ENCODE results near the gene PHF1. TPM values are rescaled to one million over a fixed set of nuclear protein-coding genes. Genes with fewer than 3 reads are reported as not detected.
"Not testable (repeated sequence)": the region's sequence is repeated elsewhere in the genome, so short reads cannot be mapped to it uniquely, and the experiment has no call there.

Gene PHF1
- total and polyA plus RNA-seq, 2 of the 4 experiments (the other 2 are of a cell fraction): 9.0 to 47.2 TPM

- peak; percentile 72 for DNase-seq
- CTCF ChIA-PET: interaction anchor here (0.7 to 0.8 kb wide), 2 partner anchors 40 to 418 kb away, joined by 3 read pairs; no protein-coding TSS in a partner anchor
- H3K4me3 ChIP-seq (ENCODE audit: insufficient read depth, low read depth, low read length); H3K27ac ChIP-seq (ENCODE audit: insufficient read depth, low read length); BruUV-seq (replicated peaks); H3K9me1 ChIP-seq (ENCODE audit: insufficient read depth, low read length); H3K36me3 ChIP-seq (ENCODE audit: control insufficient read depth, insufficient read depth, low read length); H2AFZ ChIP-seq (replicated peaks; ENCODE audit: low read length, poor library complexity); H3K23ac ChIP-seq (ENCODE audit: low read depth, low read length); H3K4ac ChIP-seq (ENCODE audit: low read depth, low read length); intact Hi-C loops (cut with micrococcal nuclease); H3K9ac ChIP-seq (ENCODE audit: low read depth, low read length); H3K9me3 ChIP-seq (ENCODE audit: control insufficient read depth, insufficient read depth, low read length); H2BK15ac ChIP-seq (ENCODE audit: low read depth, low read length); H4K91ac ChIP-seq (ENCODE audit: insufficient read depth, low read depth, low read length); H2BK20ac ChIP-seq (ENCODE audit: low read depth, low read length); H2BK120ac ChIP-seq (ENCODE audit: low read depth, low read length); dilution Hi-C loops (cut with HindIII; ENCODE audit: low sequenced_read_pairs, unreplicated experiment); in situ Hi-C loops (cut with MboI; ENCODE audit: low sequenced_read_pairs); H4K20me1 ChIP-seq (ENCODE audit: insufficient read depth, low read length); H2AK9ac ChIP-seq (replicated peaks; ENCODE audit: low read depth, low read length, poor library complexity); H3K4me1 ChIP-seq (ENCODE audit: control insufficient read depth, insufficient read depth, low read length); H3K56ac ChIP-seq (ENCODE audit: extremely low read depth, insufficient read depth, low read length); H2BK5ac ChIP-seq (ENCODE audit: low read depth, low read length, poor library complexity, severe bottlenecking); H2AK5ac ChIP-seq (ENCODE audit: low read depth, low read length); H3K18ac ChIP-seq (ENCODE audit: low read depth, low read length); H3K79me1 ChIP-seq (ENCODE audit: low read depth in 1 of 2, low read length in 2 of 2); H4K5ac ChIP-seq (ENCODE audit: low read depth, low read length); H3K14ac ChIP-seq (replicated peaks; ENCODE audit: low read depth, low read length); H3K4me2 ChIP-seq (ENCODE audit: low read depth, low read length): not testable (repeated sequence)
- Histone ChIP-seq H3K27me3 (ENCODE audit: control insufficient read depth, insufficient read depth, low read length) (peaks cover 14% of the 10 kb centered on the region), H4K8ac (ENCODE audit: low read depth in 2 of 2, low read length in 2 of 2) (0 out of 4 replicates have a peak overlapping the region, but pooled peaks of 1 of the 2 experiments have one; percentile 64)
- peak; percentile 52; the same call in 1 of the 2 replicates for TF ChIP-seq BHLHE40 (IDR thresholded peaks at IDR 0.05; ENCODE audit: low read depth, low read length)
- POLR2A ChIA-PET (ENCODE audit: unreplicated experiment): interaction anchor here (0.7 kb wide), 1 partner anchor 56 kb away, joined by 4 read pairs; no protein-coding TSS in a partner anchor
- ATAC-seq (ENCODE audit: low read depth): peak; percentile 99
- 42% methylated on average over 2 of the region's 8 CpGs; no CpG with 5 or more reads in 1 of the 2 experiments for whole genome bisulfite sequencing, 2 experiments (ENCODE audit: extremely low coverage in 2 of 2, insufficient read length in 1 of 2)
These were observed 46.2 kb upstream of the PHF1 start for GRCh38 chr6:33364475-33365205.

DNA sequence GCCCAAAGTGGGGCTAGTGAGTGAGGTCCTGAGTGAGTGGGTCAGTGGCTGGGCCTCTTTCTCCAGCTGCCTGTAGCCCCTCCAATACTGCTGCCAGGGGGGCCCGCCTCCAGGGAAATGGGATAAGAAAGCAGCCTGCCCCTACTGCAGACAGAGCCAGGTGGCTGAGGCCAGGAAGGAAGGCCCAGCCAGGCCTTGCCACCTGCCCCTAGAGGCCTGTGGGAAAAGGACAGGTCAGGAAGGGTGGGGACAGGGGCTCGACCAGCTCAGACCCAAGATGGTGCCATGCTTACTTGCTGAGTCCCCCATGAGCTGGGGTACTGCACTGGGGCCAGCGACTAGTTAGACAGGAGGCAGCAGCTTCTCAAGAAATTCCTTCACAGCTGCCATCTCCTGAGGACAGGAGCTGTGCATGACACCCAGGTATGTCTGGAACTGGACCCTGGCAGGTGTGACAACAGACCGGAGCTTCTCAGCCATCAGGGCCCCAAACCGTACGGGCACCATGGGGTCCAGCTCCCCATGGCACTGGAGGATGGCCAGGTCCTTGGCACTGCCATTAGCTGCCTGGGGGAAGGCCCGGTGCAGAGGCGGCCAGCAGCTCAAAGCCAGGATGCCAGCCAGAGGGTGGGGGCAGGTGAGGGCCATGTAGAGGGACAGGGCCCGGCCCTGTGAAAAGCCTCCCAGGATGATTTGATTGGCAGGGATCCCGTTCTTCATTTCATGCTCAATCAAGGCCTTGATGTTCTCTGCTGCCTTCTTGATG, 45.4 kb upstream of the PHF1 start:
- ATAC-seq (ENCODE audit: low read depth); H3K9ac ChIP-seq (ENCODE audit: low read depth, low read length); H2AK9ac ChIP-seq (replicated peaks; ENCODE audit: low read depth, low read length, poor library complexity); H2BK120ac ChIP-seq (ENCODE audit: low read depth, low read length); H2BK15ac ChIP-seq (ENCODE audit: low read depth, low read length); H3K4me1 ChIP-seq (ENCODE audit: control insufficient read depth, insufficient read depth, low read length); H4K20me1 ChIP-seq (ENCODE audit: insufficient read depth, low read length); H2AK5ac ChIP-seq (ENCODE audit: low read depth, low read length); intact Hi-C loops (cut with micrococcal nuclease); H4K5ac ChIP-seq (ENCODE audit: low read depth, low read length); BruUV-seq (replicated peaks); H3K9me1 ChIP-seq (ENCODE audit: insufficient read depth, low read length); H3K9me3 ChIP-seq (ENCODE audit: control insufficient read depth, insufficient read depth, low read length); H3K23ac ChIP-seq (ENCODE audit: low read depth, low read length); H3K27ac ChIP-seq (ENCODE audit: insufficient read depth, low read length); H3K18ac ChIP-seq (ENCODE audit: low read depth, low read length); H2BK20ac ChIP-seq (ENCODE audit: low read depth, low read length); DNase-seq; H2BK5ac ChIP-seq (ENCODE audit: low read depth, low read length, poor library complexity, severe bottlenecking); dilution Hi-C loops (cut with HindIII; ENCODE audit: low sequenced_read_pairs, unreplicated experiment); H3K36me3 ChIP-seq (ENCODE audit: control insufficient read depth, insufficient read depth, low read length); POLR2A ChIA-PET (ENCODE audit: unreplicated experiment); H3K27me3 ChIP-seq (ENCODE audit: control insufficient read depth, insufficient read depth, low read length); H3K56ac ChIP-seq (ENCODE audit: extremely low read depth, insufficient read depth, low read length); H3K79me1 ChIP-seq (ENCODE audit: low read depth in 1 of 2, low read length in 2 of 2); H3K4me3 ChIP-seq (ENCODE audit: insufficient read depth, low read depth, low read length); H4K8ac ChIP-seq (ENCODE audit: low read depth in 2 of 2, low read length in 2 of 2); H4K91ac ChIP-seq (ENCODE audit: insufficient read depth, low read depth, low read length); H2AFZ ChIP-seq (replicated peaks; ENCODE audit: low read length, poor library complexity); H3K4ac ChIP-seq (ENCODE audit: low read depth, low read length); H3K4me2 ChIP-seq (ENCODE audit: low read depth, low read length); H3K14ac ChIP-seq (replicated peaks; ENCODE audit: low read depth, low read length); in situ Hi-C loops (cut with MboI; ENCODE audit: low sequenced_read_pairs); CTCF ChIA-PET: not testable (repeated sequence)
- WGBS, 2 experiments (ENCODE audit: extremely low coverage in 2 of 2, insufficient read length in 1 of 2): 67% methylated on average over 3 of the region's 10 CpGs; no CpG with 5 or more reads in 1 of the 2 experiments
